Transverse colon (tissue), 4 donors: ENCODE data around the gene BRMS1.

Experiments used
- EP300 ChIP-seq: sonication (generic); formaldehyde crosslinking; IDR thresholded peaks from one replicate; pipeline ENCODE4 v1.6.1; 2017; ENCODE audit warnings: antibody characterized with exemption, low read depth
- POLR2A ChIP-seq: fragments of 450-650 bp; IDR thresholded peaks from one replicate; pipeline ENCODE4 v1.6.1; 2016; ENCODE audit warnings: antibody characterized with exemption, mild to moderate bottlenecking, moderate library complexity
- POLR2AphosphoS5 ChIP-seq, 3 donors: sonication (generic); formaldehyde crosslinking; IDR thresholded peaks; one replicate each; pipeline ENCODE4 v1.6.1; 2016; ENCODE audit warnings: antibody characterized with exemption in 3 of 3
- TF ChIP-seq, protein P1 (sequence below), 5 experiments: fragments of 200-600 bp in 3 of 5; fragments of 450-650 bp in 2 of 5; sonication (generic) in 3 of 5; IDR thresholded peaks; 1 replicate in 2 of 5; 2 replicates in 3 of 5; pipeline ENCODE4 v1.5.1; 2016 to 2017; ENCODE audit warnings: antibody characterized with exemption in 5 of 5, inconsistent platforms in 3 of 5, mild to moderate bottlenecking in 2 of 5, moderate library complexity in 1 of 5

DNA sequence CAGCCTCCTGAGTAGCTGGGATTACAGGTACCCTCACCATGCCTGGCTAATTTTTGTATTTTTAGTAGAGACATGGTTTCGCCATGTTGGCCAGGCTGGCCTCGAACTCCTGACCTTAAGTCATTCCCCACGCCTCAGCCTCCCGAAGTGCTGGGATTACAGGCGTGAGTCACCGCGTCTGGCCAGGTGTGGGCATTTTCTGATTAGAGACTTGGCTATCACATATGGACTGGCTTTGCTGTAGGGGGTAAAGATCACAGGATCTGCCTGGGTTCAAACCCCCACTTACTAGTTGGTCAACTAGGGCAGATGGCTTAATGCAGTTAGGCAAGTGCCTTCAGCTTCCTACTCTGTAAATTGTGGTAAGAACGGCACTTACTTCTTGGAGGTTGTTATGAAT, 34.6 kb downstream of the BRMS1 start:
- TF ChIP-seq, protein P1, sequence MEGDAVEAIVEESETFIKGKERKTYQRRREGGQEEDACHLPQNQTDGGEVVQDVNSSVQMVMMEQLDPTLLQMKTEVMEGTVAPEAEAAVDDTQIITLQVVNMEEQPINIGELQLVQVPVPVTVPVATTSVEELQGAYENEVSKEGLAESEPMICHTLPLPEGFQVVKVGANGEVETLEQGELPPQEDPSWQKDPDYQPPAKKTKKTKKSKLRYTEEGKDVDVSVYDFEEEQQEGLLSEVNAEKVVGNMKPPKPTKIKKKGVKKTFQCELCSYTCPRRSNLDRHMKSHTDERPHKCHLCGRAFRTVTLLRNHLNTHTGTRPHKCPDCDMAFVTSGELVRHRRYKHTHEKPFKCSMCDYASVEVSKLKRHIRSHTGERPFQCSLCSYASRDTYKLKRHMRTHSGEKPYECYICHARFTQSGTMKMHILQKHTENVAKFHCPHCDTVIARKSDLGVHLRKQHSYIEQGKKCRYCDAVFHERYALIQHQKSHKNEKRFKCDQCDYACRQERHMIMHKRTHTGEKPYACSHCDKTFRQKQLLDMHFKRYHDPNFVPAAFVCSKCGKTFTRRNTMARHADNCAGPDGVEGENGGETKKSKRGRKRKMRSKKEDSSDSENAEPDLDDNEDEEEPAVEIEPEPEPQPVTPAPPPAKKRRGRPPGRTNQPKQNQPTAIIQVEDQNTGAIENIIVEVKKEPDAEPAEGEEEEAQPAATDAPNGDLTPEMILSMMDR (IDR thresholded peaks at IDR 0.05), result no peak
- TF ChIP-seq POLR2A, result no peak
- no peak for TF ChIP-seq POLR2AphosphoS5 (IDR thresholded peaks at IDR 0.05)
- no peak for TF ChIP-seq EP300
